Measurements from ENCODE around the gene NTRK3. TPM values are rescaled to one million over a fixed set of nuclear protein-coding genes. Genes with fewer than 3 reads are reported as not detected.

Gene NTRK3
- total RNA-seq, 1 experiment from 2014 or later: not detected

- POLR2A ChIA-PET: no interaction called here
- BruUV-seq (replicated peaks): no TSS peak
- H3K4me3 Mint-ChIP-seq (ENCODE audit: unreplicated experiment): no peak overlapping the region
- intact Hi-C loops (cut with micrococcal nuclease; ENCODE audit: unreplicated experiment): no loop called here
- H3K36me3 ChIP-seq (ENCODE audit: control insufficient read depth, insufficient read depth, low read length): no peaks in the 10 kb centered on the region
- no peaks in the 10 kb centered on the region for H3K9me3 Mint-ChIP-seq (ENCODE audit: unreplicated experiment)
- CTCF ChIA-PET: no interaction called here
- H3K4me1 ChIP-seq: no peaks in the 10 kb centered on the region
- H3K27me3 Mint-ChIP-seq (ENCODE audit: insufficient read depth, unreplicated experiment): peaks cover 21% of the 10 kb centered on the region
- DNase-seq: no peak
- no peaks in the 10 kb centered on the region for H3K9me3 ChIP-seq
- no peak overlapping the region for H3K4me3 ChIP-seq (ENCODE audit: low read depth, low read length)
- H3K27ac Mint-ChIP-seq (ENCODE audit: unreplicated experiment): no peak overlapping the region
- H3K27me3 ChIP-seq (replicated peaks; ENCODE audit: control insufficient read depth, insufficient read depth, low read length): no peaks in the 10 kb centered on the region; the same call in 1 of the 2 replicates
- no peak for TF ChIP-seq CTCF (IDR thresholded peaks at IDR 0.05; ENCODE audit: insufficient read depth in 1 of 2, low read depth in 1 of 2, low read length in 1 of 2, severe bottlenecking in 1 of 2, unreplicated experiment in 1 of 2)
- H3K4me1 Mint-ChIP-seq (ENCODE audit: low read depth, unreplicated experiment): no peaks in the 10 kb centered on the region
- H3K36me3 Mint-ChIP-seq (ENCODE audit: insufficient read depth, unreplicated experiment): no peaks in the 10 kb centered on the region
Observed at GRCh38 chr15:88264622-88265021, 8.1 kb upstream of the NTRK3 start.

- ChIA-PET CTCF (no interaction called here), POLR2A (no interaction called here)
- Histone ChIP-seq H3K4me1 (no peaks in the 10 kb centered on the region), H3K36me3 (ENCODE audit: control insufficient read depth, insufficient read depth, low read length) (no peaks in the 10 kb centered on the region), H3K4me3 (ENCODE audit: low read depth, low read length) (no peak overlapping the region), H3K27me3 (replicated peaks; ENCODE audit: control insufficient read depth, insufficient read depth, low read length) (no peaks in the 10 kb centered on the region; the same call in 1 of the 2 replicates), H3K9me3 (no peaks in the 10 kb centered on the region)
- BruUV-seq (replicated peaks): no TSS peak
- H3K36me3 Mint-ChIP-seq (ENCODE audit: insufficient read depth, unreplicated experiment): no peaks in the 10 kb centered on the region
- DNase-seq: no peak
- peaks cover 16% of the 10 kb centered on the region for H3K27me3 Mint-ChIP-seq (ENCODE audit: insufficient read depth, unreplicated experiment)
- no peaks in the 10 kb centered on the region for H3K9me3 Mint-ChIP-seq (ENCODE audit: unreplicated experiment)
- H3K27ac Mint-ChIP-seq (ENCODE audit: unreplicated experiment): no peak overlapping the region
- no peaks in the 10 kb centered on the region for H3K4me1 Mint-ChIP-seq (ENCODE audit: low read depth, unreplicated experiment)
- intact Hi-C loops (cut with micrococcal nuclease; ENCODE audit: unreplicated experiment): no loop called here
- no peak for TF ChIP-seq CTCF (IDR thresholded peaks at IDR 0.05; ENCODE audit: insufficient read depth in 1 of 2, low read depth in 1 of 2, low read length in 1 of 2, severe bottlenecking in 1 of 2, unreplicated experiment in 1 of 2)
- H3K4me3 Mint-ChIP-seq (ENCODE audit: unreplicated experiment): no peak overlapping the region
Observed at GRCh38 chr15:88262064-88262463, 5.5 kb upstream of the NTRK3 start.

GRCh38 chr15:88258093-88258641, 1.6 kb upstream of the NTRK3 start:
- Mint-ChIP-seq H3K27ac (ENCODE audit: unreplicated experiment) (no peak overlapping the region), H3K9me3 (ENCODE audit: unreplicated experiment) (no peaks in the 10 kb centered on the region), H3K4me3 (ENCODE audit: unreplicated experiment) (no peak overlapping the region), H3K36me3 (ENCODE audit: insufficient read depth, unreplicated experiment) (no peaks in the 10 kb centered on the region), H3K27me3 (ENCODE audit: insufficient read depth, unreplicated experiment) (peaks cover 11% of the 10 kb centered on the region), H3K4me1 (ENCODE audit: low read depth, unreplicated experiment) (no peaks in the 10 kb centered on the region)
- ChIA-PET POLR2A (no interaction called here), CTCF (interaction anchor here (0.7 to 1.0 kb wide), 2 partner anchors 74 to 192 kb away, joined by 3 read pairs; no protein-coding TSS in a partner anchor)
- peak; percentile 19 to 23 for TF ChIP-seq CTCF (IDR thresholded peaks at IDR 0.05; ENCODE audit: insufficient read depth in 1 of 2, low read depth in 1 of 2, low read length in 1 of 2, severe bottlenecking in 1 of 2, unreplicated experiment in 1 of 2)
- Histone ChIP-seq H3K36me3 (ENCODE audit: control insufficient read depth, insufficient read depth, low read length) (no peaks in the 10 kb centered on the region), H3K4me3 (ENCODE audit: low read depth, low read length) (no peak overlapping the region), H3K27me3 (replicated peaks; ENCODE audit: control insufficient read depth, insufficient read depth, low read length) (no peaks in the 10 kb centered on the region), H3K4me1 (no peaks in the 10 kb centered on the region), H3K9me3 (no peaks in the 10 kb centered on the region)
- intact Hi-C loops (cut with micrococcal nuclease; ENCODE audit: unreplicated experiment): no loop called here
- no TSS peak for BruUV-seq (replicated peaks)
- peak in 1 of 2 experiments; percentile 29 for DNase-seq

All from Caco-2 (cell line).